C4-2B (cell line): ENCODE results near the gene APBA3.

Source experiments
- H3K27ac ChIP-seq: fragments of 450-650 bp; 2 replicates; pipeline ENCODE4 v1.5.1; 2017
- CTCF ChIP-seq: fragments of 450-650 bp; conservative IDR thresholded peaks from 2 replicates; pipeline ENCODE4 v1.5.1; 2017; ENCODE audit warnings: mild to moderate bottlenecking
- ZFX ChIP-seq: fragments of 450-650 bp; IDR thresholded peaks from 2 replicates; pipeline ENCODE4 v1.6.1; 2017

APBA3 gene

DNA sequence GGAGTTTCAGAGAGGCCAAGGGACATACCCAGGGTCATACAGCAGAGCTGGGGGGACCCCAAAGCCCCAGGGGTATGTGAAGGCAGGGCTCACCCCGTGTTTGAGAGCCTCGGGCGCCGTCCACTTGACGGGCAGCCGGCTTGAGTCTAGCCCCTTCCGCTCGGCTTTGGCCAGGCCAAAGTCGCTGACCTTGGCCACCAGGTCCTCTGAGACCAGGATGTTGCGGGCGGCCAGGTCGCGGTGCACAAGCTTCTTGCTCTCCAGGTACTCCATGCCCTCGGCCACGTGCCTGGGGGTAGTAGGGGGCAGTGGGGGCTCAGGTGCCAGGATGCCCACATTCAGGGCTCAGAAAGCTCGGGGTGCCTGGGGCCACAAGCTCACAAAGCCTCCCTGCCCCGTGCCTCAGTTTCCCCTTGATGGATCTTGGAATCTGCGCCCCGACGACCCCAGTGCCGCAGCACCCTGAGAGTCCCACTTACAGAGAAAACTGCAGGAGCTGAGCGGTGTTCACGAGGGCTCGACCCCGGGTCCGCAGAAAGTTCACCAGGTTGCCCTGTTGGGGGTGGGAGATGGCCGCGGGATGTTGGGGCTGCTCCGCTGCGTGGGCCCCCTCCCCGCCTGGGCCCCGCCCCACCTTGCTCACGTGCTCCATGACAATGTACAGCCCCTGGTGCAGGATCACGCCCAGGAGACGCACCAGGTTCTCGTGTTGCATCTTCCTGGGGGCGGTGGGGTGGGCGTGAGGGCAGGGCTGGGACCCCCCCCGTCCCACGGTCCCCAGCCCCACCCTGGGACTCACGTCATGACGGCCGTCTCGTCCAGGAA is 17.6 kb upstream of the APBA3 start:
- TF ChIP-seq ZFX, result no peak
- no peak for TF ChIP-seq CTCF
- no peak overlapping the region for H3K27ac ChIP-seq

DNA sequence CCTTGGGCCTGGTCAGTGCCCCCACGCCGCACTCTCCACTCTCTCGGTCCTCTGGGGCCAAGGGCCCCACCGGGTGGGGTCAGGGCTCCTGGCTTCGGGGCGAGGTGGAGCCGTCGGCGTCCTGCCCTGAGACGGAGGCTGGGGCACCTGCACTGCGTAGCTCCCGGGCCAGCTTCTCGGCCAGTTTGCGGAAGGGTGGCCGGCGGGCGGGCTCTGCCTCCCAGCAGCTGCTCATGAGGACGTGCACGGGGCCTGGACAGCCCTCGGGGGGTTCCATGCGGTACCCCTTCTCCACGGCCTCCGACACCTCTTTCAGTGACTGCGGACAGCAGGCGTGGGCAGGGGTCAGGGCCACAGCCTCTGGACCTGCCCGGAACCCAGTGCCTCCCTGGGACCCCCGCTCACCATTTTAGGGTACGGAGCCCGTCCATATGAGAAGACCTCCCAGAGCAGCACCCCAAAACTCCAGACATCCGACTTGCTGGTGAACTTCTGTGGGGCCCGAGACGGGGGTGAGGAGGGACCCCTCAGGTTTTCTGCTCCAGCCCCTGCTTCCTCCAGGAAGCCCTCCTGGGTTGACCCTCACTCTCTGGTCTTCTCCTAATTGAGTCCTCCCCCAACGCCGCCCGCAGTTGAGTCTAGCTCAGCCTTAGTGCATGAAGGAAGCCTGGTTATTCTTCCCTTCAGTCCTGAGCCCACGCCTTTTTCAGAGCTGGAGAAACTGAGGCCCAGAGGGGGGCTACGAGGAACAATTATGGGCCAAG is 16.8 kb upstream of the APBA3 start:
- H3K27ac ChIP-seq, result no peak overlapping the region
- TF ChIP-seq ZFX (no peak), CTCF (no peak)

GRCh38 chr19:3776479-3777040 is 15.1 kb upstream of the APBA3 start:
- TF ChIP-seq CTCF, result no peak
- no peak for TF ChIP-seq ZFX
- H3K27ac ChIP-seq, result no peak overlapping the region

GRCh38 chr19:3775831-3776230 is 14.3 kb upstream of the APBA3 start:
- no peak overlapping the region for H3K27ac ChIP-seq
- TF ChIP-seq CTCF, result no peak
- TF ChIP-seq ZFX, result no peak

DNA sequence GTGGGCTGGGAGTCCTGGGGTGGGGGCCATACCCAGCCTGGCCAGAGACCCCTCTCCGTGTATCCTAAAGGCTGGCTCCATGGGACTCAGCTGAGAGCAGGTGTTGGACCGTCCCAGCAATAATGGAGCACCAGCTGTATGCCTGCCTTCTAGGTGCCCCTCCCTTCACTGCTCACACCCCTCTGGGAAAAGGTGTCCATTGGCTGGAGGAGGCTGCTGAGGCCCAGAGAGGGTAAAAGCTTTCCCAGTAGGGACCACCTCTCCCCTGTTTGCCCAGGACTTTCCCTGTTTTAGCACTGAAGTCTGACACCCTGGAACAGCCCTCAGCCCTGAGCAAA is 13.9 kb upstream of the APBA3 start:
- TF ChIP-seq ZFX, result no peak
- no peak for TF ChIP-seq CTCF
- no peak overlapping the region for H3K27ac ChIP-seq

DNA sequence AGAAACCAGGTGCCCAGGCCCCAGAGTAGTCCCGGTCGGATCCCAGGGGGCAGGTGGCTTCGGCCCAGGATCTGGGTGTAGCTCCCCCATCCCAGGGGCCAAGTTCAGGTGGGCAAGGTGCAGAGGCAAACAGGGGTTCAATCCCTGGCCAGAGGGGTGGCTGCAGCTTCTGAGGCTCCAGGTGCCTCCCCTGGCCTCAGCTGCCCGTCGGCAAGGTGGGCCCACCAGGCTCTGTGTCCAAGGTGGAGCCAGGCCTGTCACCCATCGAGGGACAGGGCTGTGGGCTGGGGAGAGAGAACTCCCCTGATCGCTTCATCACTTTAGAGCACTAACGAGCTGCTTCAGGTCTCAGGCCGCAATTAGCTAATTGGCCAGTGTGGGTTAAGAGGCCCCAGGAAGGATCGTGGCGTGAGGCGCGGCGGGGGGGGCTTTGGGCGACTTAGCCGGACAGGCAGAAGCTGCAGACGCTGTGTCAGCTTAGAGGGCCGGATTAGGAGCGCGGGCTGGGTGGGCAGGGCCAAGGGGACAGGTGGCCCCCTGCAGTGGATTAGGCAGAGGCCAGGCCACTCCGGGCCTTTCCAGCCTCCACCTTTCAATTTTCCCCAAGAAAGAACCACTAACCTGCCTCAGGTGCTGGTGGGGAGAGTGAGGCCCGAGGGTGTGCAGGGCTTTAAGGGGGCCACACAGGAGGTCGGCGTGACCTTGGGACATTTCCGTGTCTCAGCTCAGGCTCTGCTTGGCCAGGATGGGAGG is 13.3 kb upstream of the APBA3 start:
- H3K27ac ChIP-seq, result no peak overlapping the region
- TF ChIP-seq ZFX (no peak), CTCF (no peak)
